Motor neuron (in vitro differentiated cells): Measurements from ENCODE around the gene ATL1. TPM values are rescaled to one million over a fixed set of nuclear protein-coding genes. Genes with fewer than 3 reads are reported as not detected.

Experiments used
- ATAC-seq, 8 experiments: fragments of 200-7000 bp; cut with Tn5 transposase; replicated peaks in 6 of 8; 2 replicates each; pipeline ENCODE4 v1.8.0; 2021; ENCODE audit warnings: mild to moderate bottlenecking in 8 of 8, moderate library complexity in 8 of 8
- H3K27ac ChIP-seq, 2 donors: fragments of 250-450 bp; sonication (Bioruptor Pico); 2 replicates each; pipeline ENCODE4 v1.9.0; 2021; ENCODE audit warnings: antibody characterized with exemption in 2 of 2, mild to moderate bottlenecking in 2 of 2, moderate library complexity in 1 of 2
- H3K4me1 ChIP-seq, 2 donors: fragments of 250-450 bp; sonication (Bioruptor Pico); replicated peaks in 1 of 2; 2 replicates each; pipeline ENCODE4 v1.6.1; 2021; ENCODE audit warnings: antibody characterized with exemption in 2 of 2, mild to moderate bottlenecking in 2 of 2, moderate library complexity in 1 of 2
- H3K4me3 ChIP-seq, 5 donors: fragments of 250-450 bp; sonication (Bioruptor Pico); 2 replicates each; pipeline ENCODE4 v1.9.0; 2021; ENCODE audit warnings: antibody characterized with exemption in 5 of 5, mild to moderate bottlenecking in 5 of 5, moderate library complexity in 4 of 5
- WGBS, 10 experiments: fragments of 450-650 bp; shearing (Covaris generic); methylation state at CpG; one replicate each; pipeline ENCODE4 v1.0.0; 2022; 5-methylcytosine and 5-hydroxymethylcytosine counted together
- in situ Hi-C, 9 experiments: fragments of 400-800 bp; cut with MboI; loops; one replicate each; pipeline ENCODE4 v1.15.0; 2021; ENCODE audit warnings: low sequenced_read_pairs in 9 of 9, low pct_unique_long_range_greater_than_20kb in 2 of 9; ENCODE audit not compliant: unreplicated experiment in 9 of 9
- total RNA-seq, 8 experiments: library from RNA; unstranded; fragments of 300-600 nt; gene quantifications; 2 replicates each; pipeline versions ENCODE4 v1.2.3 to v1.2.4, GENCODE V29; 2022

The ATL1 gene
- 10 to 100 TPM in 5 of 8 experiments, 1 to 10 TPM in 1, under 1 TPM in 1, not detected in 1; 0.73 to 39.6 (median 32.1) TPM for total RNA-seq

GRCh38 chr14:50559990-50560930, at the start of gene ATL1:
TSS of gene ATL1 (plus strand) at chr14:50560145. CDS start at chr14:50560266, 121 bp downstream.
- peak; percentile 73 to 94 (median 80) for ATAC-seq
- in situ Hi-C loops = no loop called here
- 0 to 2% (median 0%) methylated on average over 1 to 13 of the region's 66 CpGs; no CpG with 5 or more reads in 5 of the 10 experiments for WGBS, 10 experiments
- Histone ChIP-seq H3K4me1 (peaks cover 8 to 17% of the 10 kb centered on the region in 2 donors), H3K4me3 (peak within 1 kb of the TSS; percentile 54 to 90 (median 86)), H3K27ac (peak within 1 kb of the TSS; percentile 95)

DNA sequence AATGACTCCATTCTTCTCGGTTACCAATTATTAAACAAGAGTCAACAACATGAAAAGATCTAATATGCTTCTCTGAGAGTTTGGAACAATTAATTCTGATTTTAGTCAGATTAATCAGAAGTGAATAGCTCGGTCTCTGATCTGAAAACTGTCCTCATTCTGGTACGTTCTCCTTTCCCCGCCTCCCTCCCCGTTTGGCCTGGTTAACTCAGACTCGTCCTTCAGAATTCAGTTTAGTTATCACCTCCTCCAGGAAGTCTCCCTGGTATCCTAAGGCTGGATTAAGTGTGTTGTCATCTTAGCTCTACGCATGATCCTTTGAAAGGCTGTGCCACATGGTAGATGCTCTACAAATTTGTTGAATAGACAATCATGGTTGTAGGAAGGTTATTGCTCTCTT, 49.8 kb upstream of the ATL1 start:
- 75 to 100% (median 94%) methylated on average over 2 to 7 of the region's 7 CpGs for WGBS, 10 experiments
- Histone ChIP-seq H3K4me3 (no peak overlapping the region), H3K4me1 (no peaks in the 10 kb centered on the region), H3K27ac (no peak overlapping the region)
- ATAC-seq = no peak
- in situ Hi-C loops = no loop called here

DNA sequence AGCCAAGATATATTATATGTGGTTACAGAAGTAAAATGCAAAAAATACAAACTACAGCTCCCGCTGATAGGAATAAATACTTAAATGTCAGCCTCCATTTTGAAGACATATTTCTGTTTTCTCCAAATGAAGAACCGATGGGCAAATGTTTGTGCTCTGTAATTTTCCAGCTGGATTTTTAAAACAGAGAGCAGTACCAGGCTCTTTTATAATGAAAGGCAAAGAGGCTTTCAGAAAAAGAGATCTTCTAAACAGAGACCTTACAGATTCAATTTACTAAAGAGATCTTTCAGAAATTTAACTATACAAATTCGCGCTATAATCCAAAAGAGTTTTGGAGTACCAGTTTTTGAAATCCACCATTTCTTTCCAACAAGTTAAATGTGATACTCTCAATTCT, 47.5 kb upstream of the ATL1 start:
- 92 to 100% (median 100%) methylated on average over 2 to 4 of the region's 4 CpGs; no CpG with 5 or more reads in 1 of the 10 experiments for WGBS, 10 experiments
- H3K4me3 ChIP-seq = no peak overlapping the region

DNA sequence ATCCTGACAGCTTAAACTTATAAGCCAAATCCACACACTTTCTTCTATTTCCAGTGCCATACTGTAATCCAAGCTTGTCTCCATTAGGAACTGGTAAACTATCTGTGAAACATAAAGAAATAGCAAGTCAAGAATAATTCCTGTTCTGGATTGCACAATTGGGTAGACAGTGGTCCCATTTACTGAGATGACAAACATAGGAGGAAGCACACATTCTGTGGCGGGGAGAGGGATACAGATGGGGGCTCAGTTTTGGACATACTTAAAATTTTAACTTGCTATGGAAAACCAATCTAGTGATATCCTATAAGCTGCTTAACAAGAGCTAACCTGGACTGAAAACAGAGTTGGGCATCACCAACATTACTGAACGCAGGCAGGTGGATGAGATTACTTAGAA, 43.9 kb upstream of the ATL1 start:
- ATAC-seq = no peak
- H3K4me1 ChIP-seq = no peaks in the 10 kb centered on the region
- no peak overlapping the region for H3K27ac ChIP-seq
- 85 to 100% (median 100%) methylated on average over 1 to 2 of the region's 2 CpGs; no CpG with 5 or more reads in 1 of the 10 experiments for WGBS, 10 experiments
- in situ Hi-C loops = no loop called here
- H3K4me3 ChIP-seq = no peak overlapping the region

More for the DNA sequence above, 47.5 kb upstream of the ATL1 start:
- H3K4me1 ChIP-seq = no peaks in the 10 kb centered on the region
- in situ Hi-C loops = no loop called here
- no peak overlapping the region for H3K27ac ChIP-seq
- no peak for ATAC-seq

GRCh38 chr14:50520947-50521815, 38.8 kb upstream of the ATL1 start:
- 28 to 100% (median 80%) methylated on average over 1 to 5 of the region's 5 CpGs; no CpG with 5 or more reads in 1 of the 10 experiments for WGBS, 10 experiments
- in situ Hi-C loops = loop anchor here in 1 of 9 experiments (10.0 kb wide), 1 partner anchor 196 kb away; no protein-coding TSS in a partner anchor
- no peak overlapping the region for H3K27ac ChIP-seq
- ATAC-seq = peak in 6 of 8 experiments; percentile 36 to 96 (median 91)
- H3K4me3 ChIP-seq = no peak overlapping the region
- H3K4me1 ChIP-seq = no peaks in the 10 kb centered on the region

GRCh38 chr14:50521912-50522341, 38.0 kb upstream of the ATL1 start:
- H3K27ac ChIP-seq = no peak overlapping the region
- peak in 3 of 8 experiments; percentile 31 to 76 (median 62) for ATAC-seq
- no peaks in the 10 kb centered on the region for H3K4me1 ChIP-seq
- in situ Hi-C loops = loop anchor here in 1 of 9 experiments (10.0 kb wide), 1 partner anchor 197 kb away; no protein-coding TSS in a partner anchor
- H3K4me3 ChIP-seq = no peak overlapping the region
- WGBS, 10 experiments = 13 to 100% (median 80%) methylated on average over 1 of the region's 1 CpG

DNA sequence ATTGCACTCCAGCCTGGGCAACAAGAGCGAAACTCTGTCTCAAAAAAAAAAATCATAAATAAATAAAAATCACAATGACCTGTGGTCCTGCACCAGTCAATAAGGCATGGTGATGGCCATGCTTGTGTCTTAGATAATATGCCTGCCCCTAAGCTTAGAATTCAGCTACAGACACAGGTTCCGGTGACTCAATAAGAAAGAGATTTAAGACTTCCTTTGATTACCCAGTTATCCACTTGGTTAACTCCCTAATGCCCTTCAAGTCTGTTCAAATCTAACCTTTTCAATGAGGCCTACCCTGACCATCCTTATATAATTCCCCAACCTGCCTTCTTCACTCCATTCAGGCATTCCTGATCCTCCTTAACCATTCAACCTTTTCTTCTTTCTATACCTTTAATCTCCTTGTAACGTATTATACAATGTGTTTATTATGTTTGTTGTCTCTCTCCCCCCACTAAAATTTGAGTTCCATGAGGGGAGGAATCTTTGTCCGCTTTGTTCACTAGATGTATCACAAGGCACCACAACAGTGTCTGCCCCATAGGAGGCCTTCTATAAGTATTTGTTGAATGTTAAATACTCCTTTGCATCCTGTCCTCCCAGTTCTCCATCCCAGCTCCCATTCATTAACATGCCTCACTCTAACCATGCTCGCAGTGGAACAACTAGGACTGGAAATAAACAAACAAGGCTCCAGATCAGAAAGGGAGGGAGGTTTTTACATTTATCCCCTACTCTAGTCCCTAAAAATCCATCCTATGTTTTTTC, 36.5 kb upstream of the ATL1 start:
- in situ Hi-C loops = loop anchor here in 1 of 9 experiments (10.0 kb wide), 1 partner anchor 199 kb away; no protein-coding TSS in a partner anchor
- ATAC-seq = no peak
- 89 to 100% (median 95%) methylated on average over 1 to 5 of the region's 5 CpGs; no CpG with 5 or more reads in 1 of the 10 experiments for whole genome bisulfite sequencing, 10 experiments
- no peak overlapping the region for H3K27ac ChIP-seq
- H3K4me3 ChIP-seq = no peak overlapping the region
- H3K4me1 ChIP-seq = peaks cover 0 to 3% of the 10 kb centered on the region in 2 donors

DNA sequence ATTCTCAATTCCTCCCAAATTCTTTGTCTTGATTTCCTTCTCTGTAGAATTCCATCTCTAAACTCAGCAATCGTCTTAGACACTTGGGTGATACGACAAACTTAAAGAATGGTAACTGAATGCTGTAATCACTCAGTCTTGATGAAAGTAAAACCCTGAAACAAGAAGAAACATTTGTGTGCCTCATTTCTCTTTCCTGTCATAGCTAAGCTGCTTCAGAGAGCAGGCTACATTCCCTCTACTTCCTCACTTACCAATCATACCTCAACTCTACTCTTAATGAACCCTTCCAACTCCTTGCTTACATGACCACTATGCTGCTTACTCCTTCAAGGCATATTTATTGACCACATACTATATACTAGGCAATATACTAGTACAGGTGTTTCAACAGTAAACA, 35.9 kb upstream of the ATL1 start:
- in situ Hi-C loops = loop anchor here in 1 of 9 experiments (10.0 kb wide), 1 partner anchor 199 kb away; no protein-coding TSS in a partner anchor
- Histone ChIP-seq H3K4me3 (no peak overlapping the region), H3K4me1 (peaks cover under 1 to 3% of the 10 kb centered on the region in 2 donors), H3K27ac (no peak overlapping the region)
- 71 to 97% (median 84%) methylated on average over 2 of the region's 2 CpGs; no CpG with 5 or more reads in 4 of the 10 experiments for WGBS, 10 experiments
- ATAC-seq = no peak

DNA sequence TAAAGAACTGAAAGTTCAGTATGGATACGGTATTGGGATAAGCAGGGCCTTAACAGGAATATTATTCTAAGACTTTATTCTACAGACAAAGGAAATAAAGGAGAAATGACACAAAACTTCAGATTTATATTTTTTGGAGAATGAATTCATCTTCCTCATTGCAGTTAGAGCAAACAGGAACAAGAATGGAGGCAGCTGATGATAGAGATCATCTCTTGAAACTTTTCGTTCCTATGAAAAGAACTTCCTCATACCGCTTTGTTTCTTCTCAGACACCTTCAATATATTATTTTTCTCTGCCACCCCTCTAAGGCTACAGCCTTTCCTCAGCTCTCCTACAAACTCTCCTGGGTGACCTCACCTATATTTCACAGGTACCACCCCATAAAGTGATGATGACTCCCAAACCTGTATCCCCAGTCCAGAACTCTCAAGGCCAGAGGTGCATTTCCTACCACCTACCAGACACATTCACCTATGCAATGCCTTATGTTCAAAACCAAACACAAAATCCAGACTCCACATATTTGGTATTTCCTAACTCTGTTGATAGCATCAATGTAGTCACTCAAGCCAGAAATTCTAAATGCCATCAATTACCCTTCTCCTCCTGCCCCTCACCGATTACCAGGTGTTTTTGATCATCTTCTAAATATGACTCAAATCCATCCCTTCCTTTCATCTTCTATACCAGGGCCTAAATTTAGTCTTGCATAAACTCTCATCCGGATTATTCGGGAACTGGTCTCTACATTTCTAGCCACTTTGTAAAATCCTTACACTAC, 35.0 kb upstream of the ATL1 start:
- in situ Hi-C loops = loop anchor here in 4 of 9 experiments (10.0 to 25.0 kb wide), 3 partner anchors 188 to 213 kb away; partner anchors contain the start of genes DMAC2L (in 2 of the 4) and L2HGDH (in 2 of the 4)
- no peak for ATAC-seq
- Histone ChIP-seq H3K4me1 (peaks cover 2 to 9% of the 10 kb centered on the region in 2 donors), H3K27ac (no peak overlapping the region), H3K4me3 (no peak overlapping the region)
- 64 to 100% (median 90%) methylated on average over 3 to 6 of the region's 6 CpGs for WGBS, 10 experiments

DNA sequence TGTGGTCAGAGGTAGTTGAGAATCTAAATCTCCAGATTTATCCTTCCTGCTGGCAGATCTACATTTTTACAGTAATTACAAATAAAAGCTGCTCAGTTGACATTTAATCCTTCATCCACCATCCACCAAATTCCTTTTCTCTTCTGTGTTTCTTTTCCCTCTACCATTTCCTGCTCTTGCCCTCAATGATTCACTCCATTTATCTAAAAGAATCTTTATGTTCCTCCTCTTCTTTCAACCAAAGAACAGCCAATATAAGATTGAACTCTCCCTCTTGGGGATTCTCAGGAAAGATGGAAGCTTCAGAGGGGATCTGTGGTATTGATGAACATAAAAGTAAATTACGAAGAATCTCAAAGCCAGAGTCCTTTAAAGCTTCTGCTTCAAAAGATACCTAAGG, 31.9 kb upstream of the ATL1 start:
- in situ Hi-C loops = loop anchor here in 4 of 9 experiments (10.0 to 25.0 kb wide), 3 partner anchors 191 to 216 kb away; partner anchors contain the start of genes DMAC2L (in 2 of the 4) and L2HGDH (in 2 of the 4)
- H3K4me1 ChIP-seq = peaks cover 6 to 15% of the 10 kb centered on the region in 2 donors
- no peak overlapping the region for H3K4me3 ChIP-seq
- no peak overlapping the region for H3K27ac ChIP-seq
- ATAC-seq = no peak
- 56 to 100% (median 94%) methylated on average over 1 of the region's 1 CpG; no CpG with 5 or more reads in 3 of the 10 experiments for WGBS, 10 experiments
